ENCODE results near the gene ITPR1.

ITPR1 gene

GRCh38 chr3:4573153-4573552 is 80.0 kb downstream of the ITPR1 start:
- DNase-seq (ENCODE audit: low spot score) = no peak
- TF ChIP-seq CTCF (IDR thresholded peaks at IDR 0.05) = no peak

GRCh38 chr3:4574426-4574965 is 81.3 kb downstream of the ITPR1 start:
- DNase-seq (ENCODE audit: low spot score) = no peak
- no peak for TF ChIP-seq CTCF (IDR thresholded peaks at IDR 0.05)
- no peak overlapping the region for H3K4me3 ChIP-seq
- no peak overlapping the region for H3K27ac ChIP-seq

More at GRCh38 chr3:4573153-4573552, 80.0 kb downstream of the ITPR1 start:
- no peak overlapping the region for H3K4me3 ChIP-seq
- no peak overlapping the region for H3K27ac ChIP-seq

GRCh38 chr3:4575381-4575780 is 82.2 kb downstream of the ITPR1 start:
- H3K27ac ChIP-seq = no peak overlapping the region
- no peak overlapping the region for H3K4me3 ChIP-seq
- no peak for DNase-seq (ENCODE audit: low spot score)
- TF ChIP-seq CTCF (IDR thresholded peaks at IDR 0.05) = no peak

GRCh38 chr3:4577721-4578120 is 84.6 kb downstream of the ITPR1 start:
- no peak for DNase-seq (ENCODE audit: low spot score)
- Histone ChIP-seq H3K27ac (no peak overlapping the region), H3K4me3 (no peak overlapping the region)
- no peak for TF ChIP-seq CTCF (IDR thresholded peaks at IDR 0.05)

- DNase-seq (ENCODE audit: low spot score) = no peak
- TF ChIP-seq CTCF (IDR thresholded peaks at IDR 0.05) = no peak
- H3K4me3 ChIP-seq = peak overlapping the region; percentile 22
- peak overlapping the region; percentile 78 to 89 for H3K27ac ChIP-seq
These were observed 87.4 kb downstream of the ITPR1 start for GRCh38 chr3:4580346-4581123.

- peak overlapping the region; percentile 22 for H3K4me3 ChIP-seq
- no peak for DNase-seq (ENCODE audit: low spot score)
- peak overlapping the region; percentile 78 to 89 for H3K27ac ChIP-seq
- TF ChIP-seq CTCF (IDR thresholded peaks at IDR 0.05) = no peak
These were observed 87.9 kb downstream of the ITPR1 start for GRCh38 chr3:4581124-4581424.

GRCh38 chr3:4581498-4581897 is 88.3 kb downstream of the ITPR1 start:
- Histone ChIP-seq H3K27ac (peak overlapping the region; percentile 78 to 89), H3K4me3 (peak overlapping the region; percentile 22)
- no peak for TF ChIP-seq CTCF (IDR thresholded peaks at IDR 0.05)
- DNase-seq (ENCODE audit: low spot score) = no peak
